ENCODE measurements around the gene B4GALT2. TPM values are rescaled to one million over a fixed set of nuclear protein-coding genes. Genes with fewer than 3 reads are reported as not detected.
A peak's percentile ranks its signal among the peaks of the same experiment; 100 is the strongest.

Gene B4GALT2
- total and polyA plus RNA-seq, 9 donors: 11.9 to 51.3 (median 28.8) TPM

DNA sequence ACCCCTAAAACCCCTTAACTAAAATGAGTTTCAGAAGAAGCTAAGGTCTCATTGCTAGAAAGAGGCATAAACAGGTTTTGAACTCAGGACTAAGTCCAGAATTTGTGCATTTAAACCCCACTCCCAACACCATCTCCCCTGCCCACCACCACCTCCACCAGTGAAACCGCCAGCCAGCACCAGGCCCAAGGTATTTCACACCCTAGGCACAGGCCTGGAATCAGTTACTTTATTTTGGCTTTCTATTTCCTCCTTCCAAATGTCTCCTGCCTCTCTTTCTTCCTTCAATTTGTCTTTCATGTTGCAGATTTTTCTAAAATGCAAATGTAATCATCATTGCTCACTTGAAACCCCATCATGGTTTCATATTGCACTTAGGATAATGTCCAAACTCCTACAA, 34.1 kb upstream of the B4GALT2 start:
- DNase-seq: no peak
- H3K27ac ChIP-seq: no peak overlapping the region
- H3K4me1 ChIP-seq (ENCODE audit: insufficient read depth): peaks cover 9% of the 10 kb centered on the region

DNA sequence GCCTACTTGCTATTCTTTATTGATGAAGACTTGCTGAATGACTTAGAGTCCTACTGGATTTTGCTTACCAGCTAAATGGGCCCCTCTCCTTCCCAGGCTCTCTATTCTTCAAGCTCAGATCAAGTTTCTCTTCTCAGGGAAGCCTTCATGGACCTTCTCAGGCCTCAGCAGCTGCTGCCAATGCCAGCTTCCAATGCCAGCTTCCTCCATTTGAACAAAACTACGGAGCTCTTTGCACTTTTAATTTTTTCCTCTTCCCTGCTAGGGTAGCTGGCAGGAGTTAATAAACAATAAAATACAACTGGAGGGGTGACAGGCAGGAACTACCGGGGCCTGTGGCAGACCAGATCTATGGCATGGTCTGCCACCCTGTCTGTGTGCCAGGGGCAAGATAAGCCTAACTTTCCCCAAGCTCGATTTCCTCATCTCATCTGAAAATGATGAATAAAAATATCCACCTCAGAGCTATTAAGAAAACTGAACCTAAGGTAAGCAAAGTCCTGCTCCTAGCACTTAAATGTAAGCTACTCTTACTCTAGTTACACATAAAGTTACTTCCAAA, 33.3 kb upstream of the B4GALT2 start:
- Histone ChIP-seq H3K4me3 (peak overlapping the region; percentile 82), H3K4me1 (ENCODE audit: insufficient read depth) (peaks cover 9% of the 10 kb centered on the region), H3K36me3 (no peaks in the 10 kb centered on the region), H3K9me3 (no peaks in the 10 kb centered on the region), H3K27me3 (no peaks in the 10 kb centered on the region), H3K27ac (peak overlapping the region in 1 of 2 donors; percentile 98)
- no peak for TF ChIP-seq EP300 (IDR thresholded peaks at IDR 0.05)
- no peak for TF ChIP-seq POLR2A (IDR thresholded peaks at IDR 0.05)
- TF ChIP-seq CTCF (IDR thresholded peaks at IDR 0.05): no peak
- WGBS, 3 donors: 4 to 13% (median 4%) methylated on average over 3 of the region's 3 CpGs
- DNase-seq: no peak
- intact Hi-C loops (cut with DNase I): no loop called here

More for the DNA sequence above, 34.1 kb upstream of the B4GALT2 start:
- Histone ChIP-seq H3K9me3 (no peaks in the 10 kb centered on the region), H3K36me3 (no peaks in the 10 kb centered on the region), H3K27me3 (no peaks in the 10 kb centered on the region), H3K4me3 (no peak overlapping the region)
- intact Hi-C loops (cut with DNase I): no loop called here
- TF ChIP-seq POLR2A (IDR thresholded peaks at IDR 0.05): no peak
- TF ChIP-seq CTCF (IDR thresholded peaks at IDR 0.05): no peak
- TF ChIP-seq EP300 (IDR thresholded peaks at IDR 0.05): no peak
- WGBS, 3 donors: 97 to 100% (median 100%) methylated on average over 1 of the region's 1 CpG

- WGBS, 3 donors: 0 to 1% (median 0%) methylated on average over 33 to 74 of the region's 74 CpGs
- intact Hi-C loops (cut with DNase I): no loop called here
- H3K36me3 ChIP-seq: no peaks in the 10 kb centered on the region
- peaks cover 9% of the 10 kb centered on the region for H3K4me1 ChIP-seq (ENCODE audit: insufficient read depth)
- peak within 1 kb of the TSS; percentile 52 to 98 for H3K27ac ChIP-seq
- TF ChIP-seq POLR2A (IDR thresholded peaks at IDR 0.05) (peak; percentile 48), EP300 (IDR thresholded peaks at IDR 0.05) (no peak), CTCF (IDR thresholded peaks at IDR 0.05) (peak in 2 of 3 donors; percentile 87 to 89)
- H3K9me3 ChIP-seq: no peaks in the 10 kb centered on the region
- H3K27me3 ChIP-seq: no peaks in the 10 kb centered on the region
- peak within 1 kb of the TSS; percentile 82 for H3K4me3 ChIP-seq
- peak; percentile 93 to 96 (median 94) for DNase-seq
Measured at GRCh38 chr1:43946236-43947060, 32.6 kb upstream of the B4GALT2 start, which contains the start of gene IPO13. IPO13 (plus strand) TSS chr1:43946950; CDS start chr1:43947601, 651 bp downstream.

DNA sequence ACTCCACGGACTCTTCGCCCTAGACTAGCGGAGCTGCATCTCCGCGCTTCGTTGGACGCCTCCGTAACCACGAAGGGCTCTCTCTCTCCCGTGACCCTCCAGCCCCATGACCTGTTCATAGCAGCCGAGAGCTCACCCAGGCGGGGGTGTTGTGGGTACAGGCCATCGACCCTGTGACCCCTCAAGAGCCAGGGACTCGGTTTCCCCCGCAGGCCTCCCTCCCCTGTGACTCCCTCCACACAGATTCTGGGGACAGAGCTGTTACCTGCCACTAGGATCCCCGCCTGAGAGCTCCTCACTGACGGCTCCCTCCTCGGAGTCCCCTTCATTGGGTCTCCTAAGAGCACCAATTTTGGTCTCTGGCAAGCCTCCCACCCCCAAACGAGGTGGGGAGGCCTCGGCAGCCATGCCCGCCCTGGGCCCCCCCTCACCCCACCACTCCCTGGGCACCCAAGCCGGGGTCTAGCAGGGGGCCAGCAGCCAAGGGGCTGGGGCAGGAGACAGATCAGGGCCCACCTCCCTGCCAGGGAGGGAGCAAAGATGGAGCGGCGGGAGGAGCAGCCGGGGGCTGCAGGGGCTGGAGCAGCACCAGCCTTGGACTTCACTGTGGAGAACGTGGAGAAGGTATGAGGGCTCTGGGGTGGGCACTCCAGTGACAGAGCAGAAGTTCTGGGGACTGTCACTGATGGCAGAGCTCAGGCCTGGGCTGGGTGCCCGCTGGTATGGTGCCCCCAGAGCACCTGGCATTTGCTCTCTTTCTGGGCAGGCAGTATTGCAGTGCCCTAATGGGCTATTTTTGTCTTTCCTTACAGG, 31.7 kb upstream of the B4GALT2 start:
- H3K4me3 ChIP-seq: peak overlapping the region; percentile 82
- WGBS, 3 donors: 2 to 5% (median 3%) methylated on average over 24 to 27 of the region's 27 CpGs
- TF ChIP-seq EP300 (IDR thresholded peaks at IDR 0.05) (no peak), POLR2A (IDR thresholded peaks at IDR 0.05) (no peak), CTCF (IDR thresholded peaks at IDR 0.05) (no peak)

More for the DNA sequence above, 31.7 kb upstream of the B4GALT2 start:
- Histone ChIP-seq H3K27me3 (no peaks in the 10 kb centered on the region), H3K27ac (peak overlapping the region in 1 of 2 donors; percentile 98), H3K9me3 (no peaks in the 10 kb centered on the region), H3K4me1 (ENCODE audit: insufficient read depth) (peaks cover 9% of the 10 kb centered on the region), H3K36me3 (no peaks in the 10 kb centered on the region)
- peak in 4 of 5 donors; percentile 38 to 69 (median 64) for DNase-seq
- intact Hi-C loops (cut with DNase I): no loop called here
